HG03045 (cell line): ENCODE data around the gene CFI.

Experiments used
- ATAC-seq: cut with Tn5 transposase; IDR thresholded peaks from one replicate; pipeline ENCODE4 v1.9.1; 2021; ENCODE audit warnings: mild to moderate bottlenecking, moderate library complexity; ENCODE audit not compliant: unreplicated experiment

CFI gene

DNA sequence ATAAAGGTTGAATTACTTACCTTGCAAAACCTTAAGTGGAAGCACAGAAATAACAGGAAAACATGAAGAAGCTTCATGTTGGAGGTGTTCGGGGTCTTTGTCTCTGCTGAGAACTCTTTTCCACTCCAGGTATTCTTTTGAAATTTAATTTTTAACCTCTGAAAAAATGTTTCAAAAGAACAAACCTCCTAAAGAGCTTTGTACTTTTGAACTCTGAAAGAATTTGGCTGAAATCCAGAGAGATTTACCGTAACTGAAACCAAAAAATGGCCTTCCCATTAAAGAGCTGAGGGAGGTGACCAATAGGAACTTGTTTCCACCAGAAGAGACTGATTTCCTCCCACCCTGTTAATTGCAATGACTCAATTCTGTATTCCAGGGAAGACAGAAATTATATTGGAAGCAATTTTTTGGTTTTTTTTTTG, at the start of gene CFI:
CFI (minus strand) TSS at position 105 of the 425 bp plus-strand sequence; CDS start at position 77, 28 bp downstream.
- ATAC-seq = no peak

DNA sequence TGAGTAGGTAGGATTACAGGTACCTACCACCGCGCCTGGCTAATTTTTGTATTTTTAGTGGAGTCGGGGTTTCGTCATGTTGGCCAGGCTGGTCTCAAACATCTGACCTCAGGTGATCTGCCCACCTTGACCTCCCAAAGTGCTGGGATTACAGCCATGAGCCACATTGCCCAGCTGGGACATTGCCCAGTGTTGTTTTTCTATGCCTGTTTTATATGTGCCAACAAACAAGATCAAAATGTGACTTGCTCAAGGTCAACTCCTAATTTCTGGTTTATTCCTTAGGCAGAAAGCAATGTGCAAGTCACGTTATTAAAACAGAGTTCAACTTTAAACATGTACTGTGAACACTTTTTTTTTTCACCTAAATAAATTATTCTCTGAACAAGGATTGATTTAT, 48.8 kb upstream of the CFI start:
- no peak for ATAC-seq

DNA sequence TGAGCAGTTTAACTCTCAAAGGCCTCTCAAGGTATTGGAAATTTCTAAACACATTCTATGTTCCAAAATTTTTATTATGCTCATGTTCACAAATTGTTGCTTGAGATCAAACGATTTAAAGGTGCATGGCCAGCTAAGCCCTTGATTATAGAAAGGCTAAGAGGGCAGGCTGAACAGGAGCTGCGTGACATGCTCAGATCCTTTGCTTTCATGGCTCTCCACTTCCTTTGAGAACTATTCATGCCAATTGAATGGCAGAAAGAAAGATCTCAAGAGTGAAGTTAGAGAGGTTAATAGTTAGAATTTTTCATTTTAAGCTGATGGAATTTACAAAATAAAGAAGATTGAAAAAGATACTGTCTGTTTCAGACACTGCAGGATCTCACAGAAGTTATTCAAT, 46.7 kb upstream of the CFI start:
- ATAC-seq = no peak

DNA sequence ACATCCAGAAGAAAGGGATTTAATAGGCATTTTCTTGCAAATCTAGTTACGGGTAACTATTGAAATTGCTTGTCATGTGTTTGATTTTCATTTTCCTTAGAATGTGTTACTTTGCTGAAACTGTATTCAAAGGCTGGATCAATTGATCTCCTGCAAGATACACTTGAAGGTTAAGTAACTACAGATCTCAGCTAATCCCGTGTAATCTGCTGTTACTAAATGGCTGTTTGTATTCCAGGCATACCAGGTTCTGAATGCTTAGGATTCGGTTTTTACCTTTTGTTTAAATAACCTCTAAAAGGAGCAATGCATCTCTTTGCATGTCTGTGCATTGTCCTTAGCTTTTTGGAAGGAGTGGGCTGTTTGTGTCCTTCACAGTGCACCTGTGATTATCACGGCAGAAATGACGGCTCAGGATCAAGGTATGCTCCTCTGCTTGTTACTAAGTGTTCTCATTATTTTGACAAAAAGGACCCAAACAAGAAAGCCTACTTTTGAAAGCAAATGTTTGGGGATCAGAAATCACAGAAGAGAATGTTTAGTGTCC, 46.2 kb upstream of the CFI start, which contains the start of gene LRIT3:
LRIT3 (plus strand) TSS at position 212 of the 547 bp plus-strand sequence; CDS start at position 307, 95 bp downstream.
- no peak for ATAC-seq

DNA sequence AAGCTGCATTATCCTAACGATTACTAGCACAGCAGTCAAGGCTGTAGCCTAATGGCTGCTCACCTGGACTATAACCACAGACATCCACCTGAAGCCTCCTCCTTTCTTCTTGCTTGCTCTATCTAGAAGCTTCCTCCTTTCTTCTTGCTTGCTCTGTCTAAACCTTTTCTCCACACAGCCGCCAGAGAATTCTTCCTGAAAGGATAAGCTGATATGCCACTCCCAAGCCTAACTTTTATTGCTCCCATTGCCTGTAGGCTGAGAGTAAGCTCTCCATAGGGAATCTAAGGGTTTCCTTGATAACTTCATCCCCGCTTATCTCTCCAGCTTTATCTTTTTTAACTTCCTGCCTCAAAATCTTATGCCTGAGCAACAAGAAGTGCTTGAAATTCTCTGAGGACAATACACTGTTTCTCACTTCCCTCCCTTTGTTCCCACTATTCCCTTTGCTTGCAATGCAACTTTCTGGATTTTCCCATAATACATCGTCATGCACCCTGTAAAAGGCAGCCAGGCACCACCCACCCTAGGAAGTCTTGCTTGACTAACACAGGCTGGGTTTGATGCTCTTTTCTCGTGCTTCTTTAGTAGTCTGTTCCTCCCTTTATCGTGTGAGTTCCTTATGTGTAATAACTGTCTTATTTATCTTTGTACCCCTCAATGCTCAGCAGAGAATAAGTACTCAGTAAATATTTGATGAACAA, 44.7 kb upstream of the CFI start:
- no peak for ATAC-seq

DNA sequence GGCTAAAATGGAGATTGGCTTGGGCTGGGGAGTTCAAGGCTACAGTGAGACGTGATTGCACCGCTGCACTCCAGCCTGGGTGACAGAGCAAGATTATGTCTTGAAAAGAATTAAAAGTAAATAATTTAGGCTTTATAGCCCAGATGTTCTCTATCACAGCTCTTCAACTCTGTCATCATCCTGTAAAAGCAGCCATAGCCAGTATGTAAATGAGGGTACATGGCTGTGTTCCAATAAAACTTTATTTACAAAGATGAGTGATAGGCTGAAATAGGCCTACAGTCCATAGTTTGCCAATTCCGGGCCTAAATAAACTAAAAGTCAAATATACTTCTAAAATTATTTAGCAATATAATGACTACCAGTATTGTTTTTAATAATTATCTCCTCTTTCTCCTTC, 35.2 kb upstream of the CFI start:
- ATAC-seq = no peak

DNA sequence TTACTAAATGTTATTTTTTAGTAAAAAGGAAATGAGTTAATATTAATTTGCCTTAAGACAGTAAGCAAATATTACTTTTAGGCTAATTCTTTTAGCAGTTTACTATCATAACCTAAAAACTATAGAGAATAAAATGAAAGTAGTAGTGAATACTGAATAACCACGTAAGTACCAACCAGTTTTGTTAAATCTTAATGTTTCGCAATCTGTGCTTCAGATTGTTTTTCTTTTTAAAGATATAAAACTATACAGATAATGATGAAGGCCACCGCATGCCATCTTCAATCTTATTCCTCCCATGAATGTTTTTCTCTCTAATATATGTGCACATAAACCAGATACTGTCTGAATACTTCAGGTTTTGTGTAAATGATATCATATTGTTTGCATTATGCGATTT, 32.0 kb upstream of the CFI start:
- no peak for ATAC-seq

DNA sequence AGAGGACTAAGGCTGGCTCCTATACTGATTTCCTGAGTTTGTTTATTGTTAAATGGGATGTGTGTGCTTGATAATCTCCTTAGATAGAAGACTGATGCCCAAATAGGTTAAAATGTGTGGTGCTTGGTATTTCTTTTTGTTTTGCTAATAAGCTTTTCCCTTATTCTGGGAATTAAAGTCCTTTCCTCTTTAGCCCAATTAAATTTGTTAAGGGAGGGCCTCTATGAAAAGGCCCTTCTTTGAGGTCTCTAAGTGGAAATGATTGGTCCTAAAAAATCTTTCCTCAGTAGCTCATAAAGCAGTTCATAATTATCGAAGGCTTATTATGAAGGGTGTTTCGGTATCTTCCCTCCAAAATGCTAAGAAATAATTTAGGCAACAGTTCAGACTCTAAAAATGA, 25.9 kb upstream of the CFI start, which contains the start of gene RRH:
RRH (plus strand) TSS at position 301 of the 400 bp plus-strand sequence; CDS start at position 357, 56 bp downstream.
- no peak for ATAC-seq

DNA sequence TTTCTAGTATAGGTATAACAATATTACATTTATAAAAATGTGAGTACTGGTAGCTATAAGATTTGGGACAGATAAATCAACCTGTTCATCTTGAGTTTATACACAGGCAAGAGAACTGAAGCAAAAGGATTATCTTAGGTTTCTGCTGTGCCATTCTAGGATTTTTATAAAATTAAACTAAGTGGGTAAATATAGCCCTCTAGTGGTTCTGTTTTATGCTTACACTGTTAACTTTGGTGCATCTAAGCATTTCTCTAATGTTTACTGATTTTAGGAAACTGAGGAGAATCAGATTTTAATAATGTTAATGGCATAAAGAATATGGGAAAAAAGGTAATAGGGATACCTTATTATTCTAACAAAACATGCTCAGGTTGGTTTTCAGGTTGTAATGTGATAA, 24.9 kb upstream of the CFI start:
- no peak for ATAC-seq

DNA sequence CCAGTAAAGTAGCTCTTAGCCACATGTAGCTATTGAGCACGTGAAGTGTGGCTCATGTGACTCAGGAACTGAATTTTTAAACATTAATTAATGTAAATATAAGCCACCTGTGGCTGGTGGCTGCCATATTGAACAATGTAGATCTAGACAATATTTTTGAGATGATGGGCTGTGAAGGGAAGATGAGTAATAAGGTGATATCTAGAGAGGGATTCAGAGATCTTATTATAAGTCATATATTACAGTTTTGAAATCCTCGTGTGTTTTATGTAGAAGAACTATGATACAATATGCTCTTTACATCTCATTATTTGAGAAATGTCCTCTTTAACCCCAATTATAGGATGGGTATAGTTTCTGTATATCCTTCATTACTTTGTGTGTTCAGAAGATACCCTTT, 19.4 kb upstream of the CFI start:
- ATAC-seq = no peak

DNA sequence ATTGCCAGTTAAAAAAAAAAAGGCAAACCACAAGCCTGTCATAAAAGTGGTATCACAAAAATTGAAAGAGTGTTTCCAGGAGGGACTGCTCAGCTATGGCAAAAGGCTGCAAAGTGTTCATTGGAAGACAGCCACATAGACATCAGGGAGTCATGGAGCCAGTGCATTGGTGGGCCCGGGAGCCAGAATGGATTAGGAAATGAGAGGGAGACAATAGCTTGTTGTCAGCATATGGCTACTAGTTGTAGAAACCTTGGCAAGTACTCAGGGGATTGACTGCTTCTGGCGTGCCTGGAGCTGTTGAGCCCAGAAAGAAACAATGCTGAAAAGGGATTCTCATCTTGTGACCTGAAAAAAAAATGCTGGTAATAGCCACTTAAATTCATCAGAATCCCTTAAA, 18.8 kb upstream of the CFI start:
- ATAC-seq = no peak

DNA sequence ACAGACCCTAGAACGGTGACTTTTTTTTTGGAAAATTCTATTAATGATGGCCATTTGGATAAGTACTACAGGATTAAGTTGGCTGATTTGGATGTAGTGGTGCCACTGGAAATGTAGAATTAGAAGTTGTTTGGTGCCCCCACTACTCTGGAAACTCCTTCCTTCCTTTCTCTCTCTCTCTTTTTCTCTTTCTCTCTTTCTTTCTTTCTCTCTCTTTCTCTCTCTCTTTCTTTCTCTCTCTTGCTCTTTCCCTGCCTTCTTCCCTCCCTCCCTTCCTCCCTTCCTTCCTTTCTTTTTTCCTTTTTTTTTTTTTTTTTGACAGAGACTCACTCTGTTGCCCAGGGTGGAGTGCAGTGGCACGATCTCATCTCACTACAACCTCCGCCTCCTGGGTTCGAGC, 16.5 kb upstream of the CFI start:
- ATAC-seq = no peak

DNA sequence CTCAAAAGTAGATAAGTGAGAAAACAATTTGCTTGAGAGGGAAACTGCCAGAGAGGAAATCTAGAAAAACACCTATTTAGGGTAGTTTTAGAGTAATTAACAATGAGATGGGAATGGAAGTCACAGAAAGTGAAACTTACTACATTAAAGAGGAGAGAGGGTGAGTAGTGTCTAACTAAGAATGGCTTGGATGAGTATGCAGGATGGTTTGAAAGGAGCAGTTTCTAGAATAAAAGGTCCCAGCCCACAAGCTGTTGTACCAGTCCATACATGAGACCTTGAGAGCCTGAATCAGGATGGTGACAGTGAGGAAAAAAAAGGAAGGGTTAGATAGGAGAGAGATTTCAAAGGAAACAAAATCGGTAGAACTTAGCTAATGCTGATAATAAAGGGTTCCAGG, 15.1 kb upstream of the CFI start:
- ATAC-seq = no peak

DNA sequence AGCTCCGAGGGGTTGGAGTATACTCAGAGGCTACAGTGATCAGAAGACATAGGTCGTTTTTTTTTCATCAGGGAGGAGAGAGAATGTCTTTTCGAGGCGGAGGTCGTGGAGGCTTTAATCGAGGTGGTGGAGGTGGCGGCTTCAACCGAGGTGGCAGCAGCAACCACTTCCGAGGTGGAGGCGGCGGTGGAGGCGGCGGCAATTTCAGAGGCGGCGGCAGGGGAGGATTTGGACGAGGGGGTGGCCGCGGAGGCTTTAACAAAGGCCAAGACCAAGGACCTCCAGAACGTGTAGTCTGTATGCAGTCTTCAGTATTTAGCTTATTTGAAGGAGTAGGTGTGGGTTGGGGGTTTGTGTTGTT, 14.3 kb upstream of the CFI start:
- ATAC-seq = no peak

DNA sequence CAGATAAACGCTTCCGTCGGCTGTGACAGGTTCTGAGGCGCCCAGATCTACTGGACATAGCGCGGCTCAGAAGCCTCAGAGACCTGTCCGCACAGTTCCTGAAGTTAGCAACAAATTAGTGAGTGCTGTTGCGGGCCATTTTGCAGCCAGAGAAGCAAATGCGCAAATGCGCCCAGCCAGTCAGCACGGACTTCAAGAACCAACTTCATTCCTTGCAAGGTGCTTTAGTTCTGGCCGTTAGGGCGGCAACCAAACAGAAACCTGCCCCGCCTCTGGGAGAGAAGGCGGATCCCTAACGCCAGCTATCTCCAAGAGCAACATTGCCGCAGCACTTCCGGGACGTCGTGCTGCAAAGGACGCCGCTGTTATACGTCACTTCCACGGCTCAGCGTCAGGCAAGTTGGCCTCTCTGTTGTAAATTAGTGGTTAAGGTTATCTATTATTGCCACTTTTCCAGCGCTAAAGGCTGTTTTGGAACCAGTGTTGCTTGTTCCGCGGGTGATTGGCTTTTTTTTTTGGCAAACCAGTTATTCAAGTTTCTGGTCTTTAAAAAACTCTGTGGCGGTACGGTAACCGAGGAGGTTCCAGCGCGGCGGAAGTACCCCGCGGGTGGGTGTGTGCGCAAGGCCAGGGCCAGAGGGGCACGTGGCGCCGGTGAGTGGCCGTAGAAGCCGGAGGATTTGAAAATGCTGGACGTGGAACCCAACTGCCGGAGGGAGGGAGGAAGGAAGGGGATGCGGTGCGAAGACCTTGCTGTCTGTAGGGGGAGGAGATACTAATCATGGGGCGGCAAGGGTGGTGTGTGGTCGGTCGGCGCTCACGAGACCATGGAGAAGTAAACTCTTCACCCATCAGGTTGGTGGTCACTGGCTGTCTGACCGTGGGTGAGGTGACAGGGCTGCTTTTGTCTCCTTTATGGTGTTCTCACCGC, 13.6 kb upstream of the CFI start, which contains the start of gene GAR1:
GAR1 (plus strand) TSS at position 612 of the 931 bp plus-strand sequence. CDS start 403 bp downstream, outside the sequence.
- ATAC-seq = peak; percentile 100

DNA sequence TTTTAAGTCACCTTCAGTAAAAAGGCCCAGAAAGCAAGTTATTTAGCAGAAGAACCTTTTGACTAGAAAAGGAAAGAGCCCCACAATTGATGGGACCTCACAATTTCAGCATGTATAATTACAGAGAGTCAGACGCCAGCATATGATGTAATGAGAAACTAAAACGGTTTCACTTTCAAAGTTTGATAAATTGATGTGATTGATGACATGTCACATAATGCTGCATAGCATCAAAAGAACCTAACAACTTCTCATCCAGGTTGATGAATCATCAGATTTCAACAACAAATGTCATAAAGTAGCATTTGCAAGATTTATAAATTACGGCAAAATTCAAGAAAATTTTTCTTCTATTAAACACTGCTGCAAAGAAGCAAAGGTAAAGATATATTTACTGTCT, 9.9 kb upstream of the CFI start:
- no peak for ATAC-seq

DNA sequence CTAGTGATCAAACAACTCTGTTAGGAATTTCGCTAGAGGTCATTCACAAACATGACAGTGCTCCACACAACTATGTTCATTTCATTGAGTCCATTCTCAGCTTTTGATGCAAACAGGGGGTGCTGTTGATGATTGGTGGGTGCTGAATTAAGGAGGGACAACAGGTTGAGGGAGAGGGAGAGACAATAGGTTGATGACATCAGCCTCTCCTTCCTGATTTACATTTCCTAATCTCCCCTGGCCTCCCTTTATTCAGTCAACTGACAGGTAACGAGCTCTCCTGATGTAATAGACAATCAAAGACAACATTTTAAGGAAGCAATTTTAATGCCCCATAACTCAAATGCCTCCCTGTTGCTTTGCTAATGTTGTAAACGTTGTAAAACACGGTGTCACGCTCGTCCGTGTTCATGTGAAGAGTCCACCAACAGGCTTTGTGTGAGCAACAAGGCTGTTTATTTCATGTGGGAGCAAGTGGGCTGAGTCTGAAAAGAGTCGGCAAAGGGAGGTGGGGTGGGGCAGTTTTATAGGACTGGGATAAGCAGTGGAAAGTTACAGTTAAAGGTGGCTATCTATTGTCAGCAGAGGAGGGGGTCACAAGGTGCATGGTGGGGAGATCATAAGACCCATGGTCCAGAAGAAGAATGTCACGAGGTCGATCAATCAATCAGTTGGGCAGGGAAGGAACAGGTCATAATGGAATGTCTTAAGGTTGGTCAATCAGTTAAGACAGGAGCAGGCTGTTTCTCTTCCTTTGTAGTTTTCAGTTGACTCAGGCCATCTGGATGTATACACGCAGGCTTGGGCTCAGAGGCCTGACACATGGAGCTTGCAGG, 9.0 kb upstream of the CFI start:
- ATAC-seq = no peak

DNA sequence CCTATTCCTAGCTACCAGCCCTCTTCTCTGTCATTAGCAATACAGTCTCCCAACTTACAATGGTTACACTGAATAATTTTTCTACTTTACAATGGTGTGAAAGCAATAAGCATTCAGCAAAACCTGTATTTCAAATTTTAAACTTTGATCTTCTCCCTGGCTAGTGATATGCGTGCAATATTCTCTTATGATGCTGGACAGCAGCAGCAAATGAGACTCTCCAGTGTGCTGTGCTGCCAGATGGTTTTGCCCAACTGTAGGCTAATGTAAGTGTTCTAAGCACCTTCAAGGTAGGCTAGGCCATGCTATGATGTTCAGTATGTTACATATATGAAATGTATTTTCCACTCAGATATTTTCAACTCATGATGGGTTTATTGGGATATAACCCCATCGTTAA, 7.9 kb upstream of the CFI start:
- no peak for ATAC-seq

DNA sequence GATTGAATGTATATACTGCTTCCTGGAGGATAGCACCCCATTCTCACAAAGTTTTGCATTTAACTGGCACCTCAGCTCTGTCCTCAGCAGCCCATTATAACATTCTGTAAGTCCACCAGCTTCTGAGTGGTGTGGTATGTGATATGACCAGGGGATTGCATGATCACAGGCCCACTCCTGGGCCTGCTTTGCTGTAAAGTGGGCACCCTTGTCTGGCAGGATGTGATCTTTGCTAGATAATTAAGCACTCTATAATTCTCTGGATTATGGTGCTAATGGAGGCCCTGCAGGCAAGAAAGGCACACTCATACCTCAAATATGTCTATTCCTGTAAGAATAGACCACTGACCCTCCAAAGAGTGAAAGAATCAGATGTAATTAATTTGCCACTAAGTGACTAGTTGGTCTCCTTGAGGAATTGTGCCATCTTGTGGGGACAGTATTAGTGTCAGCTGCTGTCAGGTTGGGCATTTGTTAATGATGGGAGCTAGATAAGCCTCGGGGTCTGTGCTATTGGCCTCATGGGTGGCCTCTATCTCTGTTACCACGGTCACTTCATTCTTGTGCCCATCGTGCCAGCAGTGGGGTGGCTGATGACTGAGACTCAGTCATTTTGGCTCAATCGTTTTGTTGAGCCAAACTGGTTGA, 2.2 kb upstream of the CFI start:
- ATAC-seq = no peak

DNA sequence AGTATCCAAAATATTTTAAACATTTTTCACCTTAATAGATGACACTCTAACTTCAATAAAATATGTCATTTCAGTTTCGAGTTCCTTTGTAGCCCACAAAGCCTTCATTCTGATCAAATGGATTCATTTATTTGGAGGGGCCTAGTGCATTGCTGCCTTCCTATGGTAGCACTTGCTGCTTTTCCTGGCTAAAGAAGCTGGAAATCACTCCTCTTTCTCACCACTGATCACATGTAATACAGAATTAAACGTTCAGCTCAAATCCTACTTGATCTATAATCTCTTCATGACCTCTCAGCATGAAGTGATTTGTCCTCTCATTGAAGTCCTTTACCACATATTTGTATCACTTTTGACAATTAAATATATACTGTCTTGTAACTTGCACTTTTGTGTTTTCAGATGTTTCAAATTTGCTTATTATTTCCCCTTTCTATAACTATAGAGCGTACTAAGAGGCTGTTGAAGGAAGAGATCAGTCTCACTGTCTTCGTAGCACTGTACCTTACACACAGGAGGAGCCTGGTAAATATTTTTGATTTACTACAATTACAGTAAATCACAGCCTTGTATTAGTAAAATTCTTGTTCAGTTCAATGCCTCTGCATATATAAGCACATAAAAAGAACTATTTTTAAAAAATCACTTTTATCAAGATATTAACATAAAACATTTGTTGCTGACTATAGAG, 555 bp downstream of the CFI start:
- ATAC-seq = no peak
